HT-29 (cell line): ENCODE measurements around the gene TRPV4. TPM values are rescaled to one million over a fixed set of nuclear protein-coding genes. Genes with fewer than 3 reads are reported as not detected.
A peak's percentile ranks its signal among the peaks of the same experiment; 100 is the strongest.

ENCODE experiments used
- DNase-seq: peaks from one replicate; pipeline ENCODE4 v3.0.0-alpha.2; 2015; ENCODE audit warnings: low spot score
- total RNA-seq: library from RNA; depleted of rRNA; stranded (reverse); fragments of >200 nt; shearing (Covaris generic); gene quantifications from 2 replicates; pipeline ENCODE4 v1.2.3, GENCODE V29; 2014

The TRPV4 gene
- total RNA-seq, 1 experiment from 2014 or later, result not detected

DNA sequence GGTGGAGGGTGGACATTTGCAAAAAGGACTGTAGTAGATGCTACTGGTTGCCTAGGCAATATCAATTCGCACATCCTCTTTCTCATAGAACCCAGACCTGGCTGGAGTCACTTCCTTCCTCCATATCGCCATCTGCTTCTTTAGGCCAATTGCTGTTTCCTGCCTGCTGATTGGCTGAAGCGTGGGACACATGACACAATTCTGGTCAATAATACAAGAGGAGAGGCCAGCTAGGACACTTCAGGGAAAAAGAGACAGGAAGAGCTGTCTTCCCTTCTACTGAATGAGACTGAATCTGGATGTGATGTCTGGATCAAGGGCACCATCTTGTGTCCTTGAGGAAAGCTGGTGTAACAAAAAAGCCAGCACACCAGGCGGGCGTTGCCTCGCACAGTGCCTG is 53.8 kb downstream of the TRPV4 start:
- peak; percentile 25 for DNase-seq

DNA sequence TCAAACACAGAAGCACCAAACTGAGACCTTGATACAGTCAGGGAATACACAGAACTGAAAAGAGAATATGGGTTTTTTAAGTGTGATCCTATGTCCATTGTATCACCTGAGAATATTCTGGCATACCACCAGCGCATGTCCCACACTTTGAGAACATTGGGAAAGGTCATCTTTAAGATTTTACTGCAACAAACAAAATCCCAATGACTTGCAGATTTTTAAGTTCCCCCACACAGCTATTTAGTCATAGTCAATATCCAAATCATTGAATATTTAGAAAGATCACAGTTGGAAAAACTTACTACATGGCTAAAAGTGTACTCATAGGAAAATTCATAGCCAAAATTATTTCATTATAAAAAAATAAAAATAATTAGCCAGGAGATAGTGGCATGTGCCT is 54.5 kb downstream of the TRPV4 start:
- no peak for DNase-seq

DNA sequence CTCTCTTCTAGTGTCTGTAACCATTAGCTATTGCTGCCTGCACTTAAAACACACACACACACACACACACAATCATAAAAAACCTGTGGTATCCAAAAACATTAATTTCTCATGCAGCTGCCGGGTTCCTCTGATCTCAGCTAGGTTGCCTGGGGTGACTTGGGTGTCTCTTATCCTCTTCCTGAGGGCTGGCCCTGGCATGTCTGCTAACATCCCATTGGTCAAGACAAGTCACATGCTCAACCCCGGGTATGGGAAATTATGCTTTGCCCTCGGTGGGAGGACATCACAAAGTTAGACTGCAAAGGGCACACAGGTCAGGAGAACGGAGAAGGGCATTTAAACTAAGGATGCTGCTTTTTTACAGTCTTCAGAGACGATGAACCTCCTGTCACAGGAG is 55.7 kb downstream of the TRPV4 start:
- DNase-seq, result no peak

DNA sequence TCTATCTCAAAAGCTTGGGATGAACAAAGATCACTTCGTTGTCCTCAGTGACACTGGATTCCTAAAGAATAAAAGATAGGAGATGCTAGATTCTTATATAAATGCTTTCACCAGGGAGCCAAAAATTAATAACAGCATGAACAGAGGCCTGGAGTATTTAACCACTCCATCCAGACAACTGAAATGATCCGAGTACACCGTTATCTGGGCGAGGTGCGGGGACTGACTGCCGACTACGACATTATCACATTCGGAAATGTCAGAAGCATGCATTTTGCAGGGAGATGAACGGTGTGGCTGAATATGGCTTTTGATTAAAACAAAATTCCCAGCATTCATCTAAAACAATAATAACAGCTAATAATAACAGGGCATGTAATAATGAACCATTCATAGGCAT is 56.6 kb downstream of the TRPV4 start:
- DNase-seq, result no peak

DNA sequence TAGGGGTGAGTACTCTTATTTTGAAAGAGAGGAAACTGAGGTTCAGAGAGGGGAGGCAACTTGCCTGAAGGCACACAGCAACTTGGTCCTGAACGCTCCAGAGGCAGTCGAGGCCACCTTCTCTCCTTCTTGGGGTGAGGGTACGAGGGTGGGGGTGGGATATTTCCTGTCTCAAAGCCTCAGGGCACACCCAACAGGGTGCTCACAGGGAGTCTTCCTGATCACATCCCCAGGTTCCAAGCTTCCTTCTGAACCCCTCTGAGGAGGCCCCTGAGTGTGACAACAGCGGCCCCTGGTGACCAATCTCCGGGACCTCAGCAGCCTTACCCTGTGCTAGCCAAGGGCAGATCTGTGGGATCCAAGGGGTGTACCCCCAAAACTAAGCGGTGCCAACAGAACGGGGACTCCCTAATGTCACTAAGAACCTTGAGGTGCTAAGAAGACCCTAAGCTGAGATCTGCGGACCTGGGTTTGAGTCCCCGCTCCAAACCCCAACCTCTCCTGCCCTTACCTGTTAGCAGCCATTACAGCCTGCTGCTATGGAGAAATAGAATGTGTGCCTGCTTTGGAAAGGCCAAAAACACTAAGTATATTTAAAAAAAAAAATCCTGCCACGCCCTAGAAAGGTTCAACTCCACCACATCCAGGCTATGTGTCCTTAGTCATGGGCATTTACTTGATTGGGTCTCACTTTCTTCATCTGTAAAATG is 57.9 kb downstream of the TRPV4 start:
- peak; percentile 78 for DNase-seq

DNA sequence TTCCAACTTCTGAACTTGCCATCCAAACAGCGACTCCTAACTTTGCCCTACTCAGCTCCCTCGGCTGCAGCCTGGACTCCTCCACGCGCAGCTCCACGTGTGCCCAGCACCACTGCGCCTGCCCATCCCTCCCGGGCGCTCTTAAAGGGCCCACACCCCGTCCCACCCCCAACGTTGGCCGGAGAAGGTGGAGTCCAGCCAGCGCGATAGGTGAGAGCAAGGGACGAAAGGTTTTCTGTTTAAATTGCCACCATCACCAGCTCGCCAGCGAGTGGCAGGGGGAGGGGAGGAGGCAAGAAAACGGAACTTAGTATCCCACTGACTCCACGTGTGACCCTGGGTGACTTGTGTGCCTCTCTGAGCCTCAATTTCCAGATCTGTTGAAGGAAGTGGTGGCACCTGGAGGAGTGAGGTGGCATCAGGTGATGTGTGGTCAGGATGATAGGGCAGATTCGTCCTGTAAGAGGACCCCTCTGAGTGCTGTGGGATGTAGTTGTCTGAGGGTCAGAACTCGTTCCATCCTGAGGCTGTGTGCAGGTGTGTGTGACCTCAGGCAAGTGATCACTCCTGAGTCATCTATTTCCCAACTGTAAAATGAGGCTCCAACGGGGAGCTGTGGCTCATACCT is 59.7 kb downstream of the TRPV4 start:
- no peak for DNase-seq

DNA sequence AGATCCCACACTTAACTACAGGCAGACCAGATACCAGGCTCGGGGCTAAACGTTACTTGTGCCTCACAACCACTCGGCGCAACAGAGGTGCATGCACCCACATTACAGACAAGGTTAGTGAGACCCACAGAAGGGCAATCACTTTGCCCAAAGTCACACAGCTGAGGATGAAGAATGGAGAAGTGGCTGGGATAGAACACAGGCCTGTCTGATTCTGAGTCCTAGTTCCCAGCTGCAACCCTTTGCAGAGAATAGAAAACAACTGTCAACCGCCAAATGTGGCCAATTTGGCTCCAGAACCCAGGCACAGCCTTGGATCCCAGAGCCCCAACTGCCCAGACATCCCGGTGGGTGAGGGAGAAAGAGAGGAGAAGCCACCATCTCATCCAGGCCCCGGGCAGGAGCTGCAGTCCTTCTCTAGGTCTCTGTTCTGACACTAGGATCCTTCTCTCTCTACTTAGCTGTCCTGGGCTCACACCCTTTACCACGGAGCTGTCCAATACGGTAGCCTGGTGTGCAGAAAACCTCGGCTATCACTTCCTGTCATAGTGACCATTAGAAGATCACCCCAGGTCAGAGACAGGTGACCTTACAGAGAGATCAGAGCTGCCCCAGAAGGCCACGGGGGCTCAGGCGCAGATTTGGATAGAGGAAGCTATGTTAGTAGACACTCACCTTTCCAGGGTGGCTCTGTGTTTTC is 60.4 kb downstream of the TRPV4 start:
- DNase-seq, result no peak

DNA sequence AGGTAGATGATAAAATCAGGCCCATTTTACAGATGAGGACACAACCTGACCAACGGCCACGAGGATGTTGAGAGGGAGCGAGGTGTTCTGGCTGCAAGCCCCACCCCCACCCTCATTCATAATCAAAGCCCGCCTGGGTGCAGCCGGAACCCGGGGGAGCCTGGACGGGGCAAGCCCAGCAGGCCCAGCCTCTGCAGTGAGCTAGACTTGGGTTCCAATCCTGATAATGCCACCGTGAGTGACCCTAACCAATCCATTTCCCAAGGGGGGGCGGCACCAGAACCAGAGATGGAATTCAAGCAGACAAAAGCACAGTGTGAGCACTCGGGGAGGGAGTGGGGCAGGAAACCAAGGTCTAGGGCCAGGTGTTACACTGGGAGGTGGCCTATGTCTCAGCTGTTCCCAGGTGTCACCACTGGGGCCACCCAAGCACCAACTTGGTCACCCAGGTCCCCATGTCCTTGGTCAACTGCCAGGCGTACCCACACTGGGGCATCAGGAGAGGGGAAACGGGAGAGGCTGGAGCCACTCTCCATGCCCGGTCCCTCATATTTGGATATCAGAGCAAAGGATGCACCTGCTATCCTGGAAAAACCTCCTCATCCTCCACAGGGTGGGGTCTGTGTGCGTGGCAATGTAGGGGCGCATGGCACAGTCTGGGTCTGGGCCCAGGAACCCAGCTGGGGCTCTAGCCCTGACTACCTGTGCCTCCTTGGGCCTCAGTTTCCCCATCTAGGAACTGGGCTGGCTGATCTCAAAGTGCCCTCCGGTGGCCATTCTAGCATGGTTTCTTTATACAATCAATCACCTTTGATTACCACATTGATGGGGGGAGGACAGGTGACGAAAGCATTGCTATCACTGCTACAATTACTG is 61.2 kb downstream of the TRPV4 start:
- no peak for DNase-seq

DNA sequence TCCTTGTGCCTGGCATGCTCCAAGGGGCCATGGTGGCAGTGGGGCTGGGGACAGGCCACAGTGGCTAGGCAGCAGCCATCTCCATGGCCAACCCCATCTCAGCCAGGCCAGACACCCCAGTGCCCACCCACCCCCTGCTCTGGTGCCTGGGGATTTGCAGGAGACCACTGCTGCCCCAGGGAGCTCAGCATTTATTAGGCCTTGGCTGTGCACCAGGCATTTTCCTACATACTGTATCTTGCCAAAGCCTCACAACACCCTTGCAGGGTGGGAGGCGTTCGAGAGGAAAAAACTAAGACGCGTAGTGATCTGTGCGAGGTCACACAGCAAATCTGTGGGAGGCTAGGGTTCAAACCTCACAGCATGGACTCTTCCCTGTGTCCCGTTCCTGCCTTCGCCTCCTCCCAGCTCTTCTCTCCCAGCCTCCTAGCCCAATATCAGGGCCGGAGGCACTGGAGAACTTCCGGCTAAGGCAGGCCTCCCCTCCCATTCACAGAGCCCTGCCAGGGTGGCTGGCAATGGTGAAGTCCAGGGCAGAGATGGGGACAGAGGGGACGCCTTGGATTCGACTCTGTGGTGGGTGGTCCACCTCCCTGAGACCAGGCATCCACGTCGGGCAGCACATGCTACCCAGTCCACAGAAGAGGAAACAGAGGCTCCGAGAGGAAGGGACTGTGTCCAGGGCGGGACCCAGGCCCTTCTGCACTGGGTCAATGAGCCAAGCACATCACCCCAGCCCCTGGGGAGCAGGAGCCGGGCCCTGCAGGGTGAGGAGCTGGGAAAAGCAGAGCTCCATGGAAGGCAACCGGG is 62.1 kb downstream of the TRPV4 start:
- no peak for DNase-seq

DNA sequence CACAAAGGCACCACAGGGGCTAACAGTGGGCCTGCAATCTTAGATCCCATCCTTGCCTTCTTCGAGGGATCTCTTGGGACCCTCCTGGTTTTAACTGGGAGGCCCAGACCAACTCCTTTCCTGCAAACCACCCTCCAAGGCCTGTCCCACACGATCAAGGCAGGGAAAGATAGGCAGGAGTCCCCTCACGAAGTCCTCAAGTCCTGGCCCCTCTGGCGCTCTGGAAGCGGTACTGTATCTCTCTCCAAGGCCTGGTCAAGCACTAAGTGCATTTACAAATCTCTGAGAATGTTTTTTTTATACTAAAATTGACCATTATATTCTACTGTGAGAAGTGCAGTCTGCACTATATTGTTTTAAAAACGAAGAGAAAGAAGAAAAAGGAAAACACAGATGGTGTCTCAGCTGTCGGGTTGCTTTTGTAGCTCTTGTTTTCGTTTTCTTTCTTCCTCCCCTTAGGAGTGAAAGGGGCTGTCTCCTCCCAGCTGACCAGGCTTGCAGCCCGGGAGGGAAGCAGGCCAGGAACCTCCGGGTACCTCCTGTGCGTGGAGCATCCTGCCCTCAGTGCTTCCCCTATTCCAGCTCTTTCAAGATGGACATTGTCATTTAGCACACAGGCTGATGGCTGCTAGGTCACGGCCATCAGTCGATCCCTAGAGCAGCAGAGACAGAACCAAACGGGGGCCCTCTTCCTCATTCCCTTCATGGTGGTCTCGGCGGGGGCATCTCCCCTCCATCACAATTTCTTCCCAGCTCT is 62.9 kb downstream of the TRPV4 start:
- DNase-seq, result no peak

DNA sequence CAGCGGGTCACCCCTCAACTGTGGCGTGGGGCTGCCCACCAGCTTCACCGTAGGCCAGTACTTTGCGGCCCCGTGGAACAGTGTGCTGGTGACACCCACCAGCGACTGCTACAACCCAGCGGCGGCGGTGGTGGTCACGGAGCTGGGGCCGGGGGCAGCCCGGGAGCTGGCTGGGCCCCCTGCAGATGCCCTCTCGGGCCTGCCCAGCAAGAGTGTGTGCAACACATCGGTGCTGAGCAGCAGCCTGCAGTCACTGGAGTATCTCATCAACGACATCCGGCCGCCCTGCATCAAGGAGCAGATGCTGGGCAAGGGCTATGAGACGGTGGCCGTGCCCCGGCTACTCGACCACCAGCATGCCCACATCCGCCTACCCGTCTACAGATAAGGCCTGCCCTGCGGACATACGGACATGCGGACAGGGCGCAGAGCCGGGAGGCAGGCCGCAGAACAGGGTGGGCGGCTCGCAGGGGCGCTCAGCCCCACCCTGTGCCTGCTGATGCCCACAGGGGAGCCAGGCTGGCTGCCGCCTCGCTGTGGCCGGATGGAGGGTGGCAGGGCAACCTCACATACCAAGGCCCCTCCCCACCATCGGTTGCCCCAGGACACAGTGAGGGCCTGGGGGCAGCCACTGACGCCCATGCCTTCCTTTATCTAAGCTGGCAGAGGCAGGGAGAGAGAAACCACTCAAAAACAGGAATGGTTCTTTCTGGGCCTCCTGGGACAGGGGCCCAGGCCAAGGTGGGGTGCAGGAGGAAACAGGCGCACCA is 64.1 kb downstream of the TRPV4 start:
- DNase-seq, result no peak

DNA sequence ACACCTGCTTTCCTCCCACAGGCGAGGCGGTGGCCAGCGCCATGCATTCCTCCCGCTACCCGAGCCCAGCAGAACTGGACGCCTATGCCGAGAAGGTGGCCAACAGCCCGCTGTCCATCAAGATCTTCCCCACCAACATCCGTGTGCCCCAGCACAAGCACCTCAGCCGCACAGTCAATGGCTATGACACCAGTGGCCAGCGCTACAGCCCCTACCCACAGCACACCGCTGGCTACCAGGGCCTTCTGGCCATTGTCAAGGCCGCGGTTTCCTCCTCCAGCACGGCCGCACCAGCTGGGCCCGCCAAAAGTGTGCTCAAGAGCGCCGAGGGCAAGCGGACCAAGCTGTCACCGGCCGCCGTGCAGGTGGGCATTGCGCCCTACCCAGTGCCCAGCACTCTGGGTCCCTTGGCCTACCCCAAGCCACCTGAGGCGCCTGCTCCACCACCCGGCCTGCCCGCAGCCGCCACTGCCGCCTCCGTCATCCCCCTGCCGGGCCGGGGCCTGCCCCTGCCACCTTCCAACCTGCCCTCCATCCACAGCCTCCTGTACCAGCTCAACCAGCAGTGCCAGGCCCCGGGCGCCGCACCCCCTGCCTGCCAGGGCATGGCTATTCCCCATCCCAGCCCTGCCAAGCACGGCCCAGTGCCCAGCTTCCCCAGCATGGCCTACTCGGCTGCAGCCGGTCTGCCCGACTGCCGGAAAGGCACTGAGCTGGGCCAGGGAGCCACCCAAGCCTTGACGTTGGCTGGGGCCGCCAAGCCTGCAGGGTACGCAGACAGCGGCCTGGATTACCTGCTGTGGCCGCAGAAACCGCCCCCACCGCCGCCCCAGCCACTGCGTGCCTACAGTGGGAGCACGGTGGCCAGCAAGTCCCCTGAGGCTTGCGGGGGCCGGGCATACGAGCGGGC is 65.0 kb downstream of the TRPV4 start:
- DNase-seq, result no peak

DNA sequence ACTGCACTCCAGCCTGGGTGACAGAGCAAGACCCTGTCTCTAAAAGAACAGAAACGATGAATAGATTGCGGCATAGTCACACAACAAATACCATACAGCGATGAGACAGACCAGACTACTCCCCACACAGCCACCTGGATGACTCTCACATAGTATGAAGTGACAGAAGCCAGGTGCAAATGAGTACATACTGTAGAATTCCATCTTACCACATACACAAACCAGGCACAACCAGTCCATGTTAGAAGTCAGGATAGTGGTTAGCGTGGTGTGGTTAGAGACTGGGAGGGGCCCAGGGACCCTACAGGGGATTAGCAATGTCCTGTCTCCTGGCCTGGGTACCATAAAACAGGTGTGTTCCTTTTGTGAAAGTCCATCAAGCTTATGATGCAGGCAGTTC is 65.7 kb downstream of the TRPV4 start:
- DNase-seq, result no peak

DNA sequence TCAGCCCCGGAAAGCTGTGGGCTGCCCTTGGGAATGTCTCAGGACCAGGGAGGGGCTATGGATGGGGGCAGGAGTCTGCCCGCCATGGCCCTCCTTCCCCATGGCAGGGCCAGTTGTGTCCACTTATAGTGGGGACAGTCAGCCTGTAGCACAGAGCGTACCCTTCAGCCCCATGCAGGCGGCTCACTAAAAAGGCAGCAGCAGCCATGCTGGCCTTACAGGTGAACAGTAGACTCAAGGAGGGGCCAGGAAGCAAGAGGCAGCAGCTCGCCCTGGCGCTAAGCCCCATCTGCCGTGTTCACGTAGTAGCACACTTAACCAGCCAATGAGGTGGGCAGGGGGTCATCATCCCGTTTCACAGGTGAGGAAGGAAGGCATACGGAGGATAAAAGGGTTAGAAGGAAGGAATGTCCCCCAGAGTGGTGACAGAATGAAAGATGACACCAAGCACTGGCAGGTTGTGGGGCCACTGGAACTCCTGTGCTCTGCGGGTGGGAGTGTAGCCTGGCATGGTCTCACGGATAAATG is 66.9 kb downstream of the TRPV4 start:
- DNase-seq, result no peak

DNA sequence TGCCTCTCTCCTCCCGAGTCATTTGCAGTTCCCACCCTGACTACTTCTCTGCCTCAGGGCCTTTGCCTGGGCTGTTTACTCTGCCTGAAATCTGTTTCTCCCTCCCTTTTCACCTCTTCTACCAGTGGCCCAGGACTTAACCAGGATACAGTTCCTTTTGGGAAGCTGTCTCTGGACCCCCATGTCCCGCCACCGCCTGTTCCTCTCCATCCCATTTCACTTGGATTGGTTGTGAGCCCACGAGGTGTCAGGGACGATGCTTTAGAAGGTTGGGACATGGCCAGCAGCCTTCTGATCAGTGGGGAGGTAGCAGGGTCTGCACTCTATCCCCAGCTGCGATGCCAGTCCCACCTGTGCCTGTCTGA is 67.8 kb downstream of the TRPV4 start:
- DNase-seq, result no peak

DNA sequence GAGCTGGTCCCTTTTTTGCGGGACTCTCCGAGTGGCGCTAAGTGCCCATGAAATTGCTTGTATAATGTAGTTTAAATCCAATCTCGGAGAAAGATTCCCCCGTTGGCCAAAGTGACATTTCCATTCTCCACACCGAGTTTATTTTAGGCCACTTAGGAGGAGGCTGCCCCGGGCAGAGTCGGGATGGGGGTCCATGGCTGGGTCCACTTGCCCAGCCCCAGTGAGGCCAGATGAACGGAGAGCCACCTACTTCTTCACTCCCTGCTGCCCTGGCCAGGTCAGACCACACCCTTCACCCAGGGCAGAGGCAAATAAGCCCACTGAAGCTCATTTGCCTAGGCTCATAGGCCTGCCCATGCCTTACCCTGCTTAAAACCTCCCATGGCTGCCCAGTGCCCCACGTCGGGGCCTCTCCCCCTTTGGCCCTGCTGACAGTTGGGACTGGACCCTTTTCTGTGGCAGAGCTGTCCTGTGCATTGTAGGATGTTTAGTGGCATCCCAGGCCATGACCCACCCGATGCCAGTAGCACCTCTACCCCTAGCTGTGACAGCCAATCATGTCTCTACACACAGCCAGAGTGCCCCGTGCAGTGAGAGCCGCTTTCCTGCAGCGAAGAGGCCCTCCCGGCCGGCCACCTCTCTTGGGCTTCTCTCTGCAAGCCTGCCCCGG is 68.3 kb downstream of the TRPV4 start:
- no peak for DNase-seq

DNA sequence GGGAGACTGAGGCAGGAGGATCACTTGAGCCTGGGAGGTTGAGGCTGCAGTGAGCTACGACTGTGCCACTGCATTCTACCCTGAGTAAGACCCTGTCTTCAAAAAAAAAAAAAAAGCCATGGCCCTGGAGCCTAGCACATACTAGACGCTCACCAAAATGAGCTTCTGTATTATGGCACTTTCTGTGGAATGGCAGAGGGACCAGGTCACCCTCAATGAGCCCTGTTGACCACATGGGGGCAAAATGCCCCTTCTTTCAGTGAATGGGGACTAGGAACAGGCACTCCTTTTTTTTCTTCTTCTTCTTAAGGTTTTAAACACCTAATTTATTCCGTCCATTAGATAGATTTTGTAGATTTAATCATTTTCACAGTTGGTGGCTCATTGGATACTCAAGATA is 69.1 kb downstream of the TRPV4 start:
- DNase-seq, result no peak
